SH-SY5Y (cell line): ENCODE results near the gene DLGAP1.

Experiments used
- GATA2 ChIP-seq: IDR thresholded peaks from 2 replicates; pipeline ENCODE4 v1.6.1; 2011; ENCODE audit warnings: mild to moderate bottlenecking, low read depth, low read length
- GATA3 ChIP-seq: IDR thresholded peaks from 2 replicates; pipeline ENCODE4 v1.6.1; 2011; ENCODE audit warnings: low read depth, mild to moderate bottlenecking, low read length, moderate library complexity

DNA sequence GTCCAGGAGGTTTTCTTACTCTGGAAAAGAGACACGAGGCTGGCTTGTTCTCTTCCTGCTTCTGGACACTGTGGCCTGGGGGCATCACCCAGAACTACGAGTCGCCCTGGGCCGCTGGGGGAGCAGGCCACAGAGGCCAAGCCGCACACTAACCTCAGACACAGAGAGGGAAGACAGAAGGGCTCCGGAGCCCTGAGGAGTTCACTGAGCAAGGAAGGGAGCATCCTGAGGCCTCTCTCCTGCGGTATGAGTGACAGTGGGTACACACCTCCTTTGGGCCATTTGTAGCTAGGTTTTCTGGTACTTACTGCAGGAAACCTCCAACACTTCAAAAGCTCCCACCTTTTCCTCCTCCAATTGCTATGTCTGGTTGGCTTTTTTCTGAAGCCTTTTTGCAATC, 494.1 kb downstream of the DLGAP1 start:
- TF ChIP-seq GATA2 = no peak
- TF ChIP-seq GATA3 = no peak
